Osteocyte (in vitro differentiated cells): Measurements from ENCODE around the gene GALNTL6. TPM values are rescaled to one million over a fixed set of nuclear protein-coding genes. Genes with fewer than 3 reads are reported as not detected.

Experiments used
- DNase-seq: peaks from one replicate; pipeline ENCODE4 v3.0.0; 2021; ENCODE audit warnings: mixed read lengths; ENCODE audit not compliant: unreplicated experiment; ENCODE audit errors: extremely low spot score
- H3K27ac Mint-ChIP-seq: one replicate; pipeline ENCODE4 v1.8.0; 2021; ENCODE audit warnings: mild to moderate bottlenecking, mixed read lengths; ENCODE audit not compliant: unreplicated experiment
- H3K27me3 Mint-ChIP-seq: one replicate; pipeline ENCODE4 v1.8.0; 2021; ENCODE audit warnings: mixed read lengths; ENCODE audit not compliant: unreplicated experiment
- H3K36me3 Mint-ChIP-seq: one replicate; pipeline ENCODE4 v1.8.0; 2021; ENCODE audit warnings: mixed read lengths; ENCODE audit not compliant: unreplicated experiment
- H3K4me1 Mint-ChIP-seq: one replicate; pipeline ENCODE4 v1.8.0; 2021; ENCODE audit warnings: mixed read lengths; ENCODE audit not compliant: unreplicated experiment
- H3K4me3 Mint-ChIP-seq: one replicate; pipeline ENCODE4 v1.8.0; 2021; ENCODE audit warnings: mild to moderate bottlenecking, moderate library complexity, mixed read lengths; ENCODE audit not compliant: unreplicated experiment
- H3K9me3 Mint-ChIP-seq: one replicate; pipeline ENCODE4 v1.8.0; 2021; ENCODE audit warnings: mixed read lengths; ENCODE audit not compliant: unreplicated experiment
- total RNA-seq: library from RNA; stranded (reverse); gene quantifications from 2 replicates; pipeline ENCODE4 v1.2.1, GENCODE V29; 2021
- TF ChIP-seq, protein P1 (sequence below): fragments of 200-600 bp; sonication (generic); IDR thresholded peaks from 2 replicates; pipeline ENCODE4 v1.5.0; 2021; ENCODE audit warnings: antibody characterized with exemption, mild to moderate bottlenecking, moderate library complexity

GALNTL6 gene
- total RNA-seq, 1 donor from 2014 or later: not detected

DNA sequence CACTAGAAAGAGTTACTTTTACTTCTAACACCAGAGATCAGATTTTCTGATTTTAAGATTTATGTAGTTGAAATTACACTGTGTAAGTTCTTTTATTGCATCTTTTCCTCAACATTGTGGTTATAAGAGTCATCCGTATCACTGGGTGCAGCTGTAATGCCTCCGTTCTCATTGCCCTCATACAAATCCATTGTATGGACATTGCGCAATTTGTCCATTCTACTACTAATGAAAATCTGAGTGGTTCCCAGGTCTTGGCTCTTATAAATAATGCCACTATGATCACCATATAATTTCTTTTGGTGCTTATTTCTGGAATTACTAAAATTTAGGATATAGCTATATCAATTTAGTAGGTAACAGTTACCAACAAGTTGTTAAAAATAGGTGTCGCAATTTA, 741.4 kb downstream of the GALNTL6 start:
- Mint-ChIP-seq H3K4me1 (no peaks in the 10 kb centered on the region), H3K27ac (no peak overlapping the region), H3K9me3 (no peaks in the 10 kb centered on the region), H3K4me3 (no peak overlapping the region), H3K27me3 (no peaks in the 10 kb centered on the region), H3K36me3 (no peaks in the 10 kb centered on the region)
- TF ChIP-seq, protein P1, sequence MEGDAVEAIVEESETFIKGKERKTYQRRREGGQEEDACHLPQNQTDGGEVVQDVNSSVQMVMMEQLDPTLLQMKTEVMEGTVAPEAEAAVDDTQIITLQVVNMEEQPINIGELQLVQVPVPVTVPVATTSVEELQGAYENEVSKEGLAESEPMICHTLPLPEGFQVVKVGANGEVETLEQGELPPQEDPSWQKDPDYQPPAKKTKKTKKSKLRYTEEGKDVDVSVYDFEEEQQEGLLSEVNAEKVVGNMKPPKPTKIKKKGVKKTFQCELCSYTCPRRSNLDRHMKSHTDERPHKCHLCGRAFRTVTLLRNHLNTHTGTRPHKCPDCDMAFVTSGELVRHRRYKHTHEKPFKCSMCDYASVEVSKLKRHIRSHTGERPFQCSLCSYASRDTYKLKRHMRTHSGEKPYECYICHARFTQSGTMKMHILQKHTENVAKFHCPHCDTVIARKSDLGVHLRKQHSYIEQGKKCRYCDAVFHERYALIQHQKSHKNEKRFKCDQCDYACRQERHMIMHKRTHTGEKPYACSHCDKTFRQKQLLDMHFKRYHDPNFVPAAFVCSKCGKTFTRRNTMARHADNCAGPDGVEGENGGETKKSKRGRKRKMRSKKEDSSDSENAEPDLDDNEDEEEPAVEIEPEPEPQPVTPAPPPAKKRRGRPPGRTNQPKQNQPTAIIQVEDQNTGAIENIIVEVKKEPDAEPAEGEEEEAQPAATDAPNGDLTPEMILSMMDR: no peak
- no peak for DNase-seq

GRCh38 chr4:172555725-172556124, 742.5 kb downstream of the GALNTL6 start:
- H3K27ac Mint-ChIP-seq: no peak overlapping the region
- no peak overlapping the region for H3K4me3 Mint-ChIP-seq
- no peak for DNase-seq
- TF ChIP-seq, protein P1: no peak
- H3K36me3 Mint-ChIP-seq: no peaks in the 10 kb centered on the region
- H3K9me3 Mint-ChIP-seq: no peaks in the 10 kb centered on the region
- no peaks in the 10 kb centered on the region for H3K4me1 Mint-ChIP-seq
- H3K27me3 Mint-ChIP-seq: no peaks in the 10 kb centered on the region

- DNase-seq: no peak
- no peaks in the 10 kb centered on the region for H3K9me3 Mint-ChIP-seq
- H3K27ac Mint-ChIP-seq: no peak overlapping the region
- no peaks in the 10 kb centered on the region for H3K27me3 Mint-ChIP-seq
- peaks cover 3% of the 10 kb centered on the region for H3K4me1 Mint-ChIP-seq
- H3K36me3 Mint-ChIP-seq: no peaks in the 10 kb centered on the region
- no peak overlapping the region for H3K4me3 Mint-ChIP-seq
- TF ChIP-seq, protein P1: no peak
Measured at GRCh38 chr4:172573899-172574298, 760.7 kb downstream of the GALNTL6 start.

- Mint-ChIP-seq H3K36me3 (no peaks in the 10 kb centered on the region), H3K9me3 (no peaks in the 10 kb centered on the region), H3K27ac (no peak overlapping the region), H3K27me3 (no peaks in the 10 kb centered on the region), H3K4me3 (no peak overlapping the region), H3K4me1 (peaks cover 3% of the 10 kb centered on the region)
- DNase-seq: no peak
- TF ChIP-seq, protein P1: no peak
Measured at GRCh38 chr4:172578712-172579111, 765.5 kb downstream of the GALNTL6 start.

- Mint-ChIP-seq H3K9me3 (no peaks in the 10 kb centered on the region), H3K27me3 (no peaks in the 10 kb centered on the region), H3K27ac (no peak overlapping the region), H3K4me3 (no peak overlapping the region), H3K4me1 (no peaks in the 10 kb centered on the region), H3K36me3 (no peaks in the 10 kb centered on the region)
- TF ChIP-seq, protein P1: no peak
- DNase-seq: no peak
Measured at GRCh38 chr4:172584816-172585215, 771.6 kb downstream of the GALNTL6 start.
